B cell (primary cell): ENCODE results near the gene METTL17. TPM values are rescaled to one million over a fixed set of nuclear protein-coding genes. Genes with fewer than 3 reads are reported as not detected.
"Not testable (repeated sequence)": the region's sequence is repeated elsewhere in the genome, so short reads cannot be mapped to it uniquely, and the experiment has no call there.

Experiments
- ATAC-seq: fragments of 200-7000 bp; cut with Tn5 transposase; one replicate; pipeline ENCODE4 v1.10.0; 2021; ENCODE audit warnings: low read depth, mild to moderate bottlenecking, moderate number of reproducible peaks, moderate library complexity
- CTCF ChIA-PET: fragments of 350-600 bp; sonication (Branson Sonifier 250); formaldehyde crosslinking; loops from one replicate; lab custom pipeline; 2021; ENCODE audit warnings: antibody characterized with exemption, inconsistent platforms; lab: Charles Lee
- POLR2A ChIA-PET: fragments of 350-600 bp; sonication (Branson Sonifier 250); formaldehyde crosslinking; loops from one replicate; lab custom pipeline; 2021; ENCODE audit warnings: antibody characterized with exemption; lab: Charles Lee
- DNase-seq: peaks from one replicate; pipeline ENCODE4 v3.0.0; 2013
- H2AFZ ChIP-seq: 2 replicates; pipeline ENCODE4 v1.6.1; 2012; ENCODE audit warnings: mild to moderate bottlenecking, low read depth, low read length; ENCODE audit not compliant: insufficient read depth, poor library complexity, severe bottlenecking
- H3K27ac ChIP-seq, 2 donors: 1 replicate in 1 of 2; 2 replicates in 1 of 2; pipeline ENCODE4 v1.5.1; 2012 to 2013; ENCODE audit warnings: low read length in 2 of 2, mild to moderate bottlenecking in 2 of 2, moderate library complexity in 1 of 2
- H3K27me3 ChIP-seq, 4 experiments: fragments of 200-600 bp in 1 of 4; sonication (generic) in 1 of 4; replicated peaks in 1 of 4; 1 replicate in 2 of 4; 2 replicates in 2 of 4; pipeline versions ENCODE4 v1.6.1 to v1.7.0; 2013 to 2016; ENCODE audit warnings: low read length in 3 of 4, mild to moderate bottlenecking in 2 of 4, mixed read lengths in 1 of 4, moderate library complexity in 1 of 4; ENCODE audit not compliant: insufficient read depth in 4 of 4, control insufficient read depth in 3 of 4; ENCODE audit errors: control extremely low read depth in 1 of 4
- H3K36me3 ChIP-seq, 2 experiments: replicated peaks in 1 of 2; 1 replicate in 1 of 2; 2 replicates in 1 of 2; pipeline versions ENCODE4 v1.6.1 to v1.7.1; 2013; ENCODE audit warnings: low read length in 1 of 2; ENCODE audit not compliant: insufficient read depth in 2 of 2, control insufficient read depth in 1 of 2; ENCODE audit errors: control extremely low read depth in 1 of 2, extremely low read depth in 1 of 2
- H3K4me1 ChIP-seq, 2 donors: fragments of 200-600 bp in 1 of 2; sonication (generic) in 1 of 2; 1 replicate in 1 of 2; 2 replicates in 1 of 2; pipeline versions ENCODE4 v1.5.1 to v1.6.1; 2013 to 2017; ENCODE audit warnings: low read length in 2 of 2; ENCODE audit not compliant: control insufficient read depth in 2 of 2, insufficient read depth in 2 of 2
- H3K4me2 ChIP-seq: replicated peaks from 2 replicates; pipeline ENCODE3; 2012; ENCODE audit warnings: mild to moderate bottlenecking, low read depth, low read length; ENCODE audit not compliant: poor library complexity, severe bottlenecking
- H3K4me3 ChIP-seq, 5 experiments: fragments of 200-600 bp in 1 of 5; sonication (generic) in 1 of 5; 1 replicate in 3 of 5; 2 replicates in 2 of 5; pipeline versions ENCODE4 v1.5.1 to v1.7.0; 2011 to 2016; ENCODE audit warnings: low read length in 4 of 5, mild to moderate bottlenecking in 4 of 5, low read depth in 2 of 5, control low read depth in 1 of 5, moderate library complexity in 1 of 5; ENCODE audit not compliant: insufficient read depth in 1 of 5; ENCODE audit errors: control extremely low read depth in 1 of 5, extremely low read depth in 1 of 5
- H3K79me2 ChIP-seq: fragments of 200-600 bp; sonication (generic); one replicate; pipeline ENCODE4 v1.6.0; 2016; ENCODE audit warnings: low read length; ENCODE audit not compliant: control insufficient read depth, insufficient read depth
- H3K9ac ChIP-seq: fragments of 200-600 bp; sonication (generic); 2 replicates; pipeline ENCODE4 v1.6.1; 2017; ENCODE audit warnings: mild to moderate bottlenecking, low read length, moderate library complexity
- H3K9me3 ChIP-seq, 3 donors: one replicate each; pipeline versions ENCODE4 v1.6.1 to v1.7.1; 2013; ENCODE audit warnings: low read length in 2 of 3; ENCODE audit not compliant: control insufficient read depth in 2 of 3, insufficient read depth in 1 of 3; ENCODE audit errors: control extremely low read depth in 1 of 3
- H4K20me1 ChIP-seq: 2 replicates; pipeline ENCODE4 v1.6.0; 2012; ENCODE audit warnings: mild to moderate bottlenecking, low read length; ENCODE audit not compliant: insufficient read depth, control insufficient read depth, poor library complexity, severe bottlenecking
- H3K27ac Mint-ChIP-seq: one replicate; pipeline ENCODE4 v1.8.0; 2021; ENCODE audit warnings: mixed read lengths
- H3K27me3 Mint-ChIP-seq: one replicate; pipeline ENCODE4 v1.8.0; 2021; ENCODE audit warnings: mixed read lengths
- H3K4me1 Mint-ChIP-seq: one replicate; pipeline ENCODE4 v1.8.0; 2021; ENCODE audit warnings: mixed read lengths
- H3K4me3 Mint-ChIP-seq: one replicate; pipeline ENCODE4 v1.8.0; 2021; ENCODE audit warnings: mixed read lengths
- H3K9me3 Mint-ChIP-seq: one replicate; pipeline ENCODE4 v1.8.0; 2022; ENCODE audit warnings: mixed read lengths; ENCODE audit not compliant: insufficient read depth
- CTCF ChIP-seq: fragments of 200-600 bp; IDR thresholded peaks from one replicate; pipeline ENCODE4 v1.8.0; 2022; ENCODE audit warnings: antibody characterized with exemption, mild to moderate bottlenecking
- EZH2 ChIP-seq: IDR thresholded peaks from 2 replicates; pipeline ENCODE4 v1.6.1; 2012; ENCODE audit warnings: borderline replicate concordance, low read depth, mild to moderate bottlenecking, moderate library complexity, low read length; ENCODE audit not compliant: insufficient read depth, poor library complexity, severe bottlenecking
- WGBS: methylation state at CpG from one replicate; pipeline ENCODE4 v1.1.5; 2013; ENCODE audit warnings: missing lambda C conversion rate; ENCODE audit not compliant: insufficient coverage; 5-methylcytosine and 5-hydroxymethylcytosine counted together
- intact Hi-C: fragments of 100-400 bp; cut with micrococcal nuclease; formaldehyde crosslinking; loops from one replicate; pipeline ENCODE4 v1.10.0; 2022
- polyA plus RNA-seq: library from polyadenylated mRNA; depleted of rRNA; stranded (reverse); fragments of >200 nt; gene quantifications from 2 replicates; pipeline ENCODE4 v1.2.3, GENCODE V29; 2012
- total RNA-seq, 2 donors: library from RNA; stranded (reverse); fragments of 120-200 nt in 1 of 2; gene quantifications; 1 replicate in 1 of 2; 2 replicates in 1 of 2; pipeline versions ENCODE4 v1.2.3 to v1.2.4, GENCODE V29; 2013 to 2022

The METTL17 gene
- total and polyA plus RNA-seq, 2 donors (not counting 1 experiment from before 2014, with no cell fraction given): 116 to 201 TPM

GRCh38 chr14:20982646-20983369 is 7.0 kb upstream of the METTL17 start:
- no peak overlapping the region for H3K27ac Mint-ChIP-seq
- Histone ChIP-seq H3K9ac (no peak overlapping the region), H3K27ac (no peak overlapping the region), H3K9me3 (no peaks in the 10 kb centered on the region), H3K4me3 (no peak overlapping the region), H3K4me1 (no peaks in the 10 kb centered on the region), H3K4me2 (no peak overlapping the region), H4K20me1 (no peaks in the 10 kb centered on the region), H3K79me2 (no peaks in the 10 kb centered on the region), H2AFZ (no peak overlapping the region), H3K36me3 (no peaks in the 10 kb centered on the region), H3K27me3 (peaks cover 0 to 6% (median 3%) of the 10 kb centered on the region in 4 experiments)
- no peak for TF ChIP-seq CTCF
- no peak for TF ChIP-seq EZH2
- no peaks in the 10 kb centered on the region for H3K9me3 Mint-ChIP-seq
- WGBS: no CpG with 5 or more reads among the region's 2 CpGs
- peaks cover 3% of the 10 kb centered on the region for H3K4me1 Mint-ChIP-seq
- peaks cover 20% of the 10 kb centered on the region for H3K27me3 Mint-ChIP-seq
- no peak for ATAC-seq
- ChIA-PET CTCF (interaction anchor here (1.0 to 6.2 kb wide), 3 partner anchors 9 to 57 kb away, joined by 3 to 51 read pairs (median 4); no protein-coding TSS in a partner anchor), POLR2A (interaction anchor here (0.7 to 0.8 kb wide), 2 partner anchors 12 to 648 kb away, joined by 3 to 4 read pairs; no protein-coding TSS in a partner anchor)
- H3K4me3 Mint-ChIP-seq: no peak overlapping the region
- DNase-seq: no peak
- intact Hi-C loops: no loop called here

- POLR2A ChIA-PET: interaction anchor here (0.5 to 0.7 kb wide), 2 partner anchors 12 to 115 kb away, joined by 3 to 4 read pairs; no protein-coding TSS in a partner anchor
- H3K4me1 Mint-ChIP-seq: peaks cover 14% of the 10 kb centered on the region
- H3K9me3 Mint-ChIP-seq, H3K4me3 Mint-ChIP-seq, H3K4me3 ChIP-seq, H3K36me3 ChIP-seq, DNase-seq, H3K9me3 ChIP-seq, H2AFZ ChIP-seq, ATAC-seq, H4K20me1 ChIP-seq, H3K27ac Mint-ChIP-seq, H3K79me2 ChIP-seq, H3K9ac ChIP-seq, H3K27me3 ChIP-seq, intact Hi-C loops, H3K27ac ChIP-seq, H3K4me2 ChIP-seq, H3K27me3 Mint-ChIP-seq: not testable (repeated sequence)
- CTCF ChIA-PET: interaction anchor here (0.9 to 6.2 kb wide), 2 partner anchors 14 to 29 kb away, joined by 3 to 51 read pairs; no protein-coding TSS in a partner anchor
- peaks cover 5 to 12% of the 10 kb centered on the region in 2 donors for H3K4me1 ChIP-seq
- WGBS: 89% methylated on average over 4 of the region's 4 CpGs
Observed at GRCh38 chr14:20985650-20986049, 4.1 kb upstream of the METTL17 start.
